ENCODE results near the gene TAF5. TPM values are rescaled to one million over a fixed set of nuclear protein-coding genes. Genes with fewer than 3 reads are reported as not detected.

The TAF5 gene
- total RNA-seq, 2 donors from 2014 or later: 8.4 to 10.1 TPM

- 93 to 100% methylated on average over 3 to 5 of the region's 5 CpGs for WGBS, 2 experiments (ENCODE audit: insufficient coverage in 1 of 2, insufficient read length in 1 of 2)
- no peaks in the 10 kb centered on the region for H3K9me3 ChIP-seq (ENCODE audit: control insufficient read depth, low read length)
- peaks cover 80% of the 10 kb centered on the region for H3K36me3 Mint-ChIP-seq (ENCODE audit: low read depth)
- H3K36me3 ChIP-seq (ENCODE audit: control insufficient read depth, insufficient read depth, low read length): peaks cover 90% of the 10 kb centered on the region
- H3K9ac ChIP-seq (ENCODE audit: extremely low read depth, low read length, poor library complexity, severe bottlenecking): no peak overlapping the region
- no peak for TF ChIP-seq CTCF (conservative IDR thresholded peaks at IDR 0.05)
- H3K4me3 ChIP-seq (ENCODE audit: low read length): no peak overlapping the region
- no peaks in the 10 kb centered on the region for H3K27me3 ChIP-seq (ENCODE audit: control insufficient read depth, insufficient read depth, low read length, poor library complexity, severe bottlenecking)
- DNase-seq: no peak
- no peaks in the 10 kb centered on the region for H3K4me1 ChIP-seq (ENCODE audit: control insufficient read depth, insufficient read depth, low read length)
- no peaks in the 10 kb centered on the region for H3K9me3 Mint-ChIP-seq
- no peaks in the 10 kb centered on the region for H3K27me3 Mint-ChIP-seq (ENCODE audit: insufficient read depth)
- no peak overlapping the region for H3K4me3 Mint-ChIP-seq
- no peak overlapping the region for H3K27ac Mint-ChIP-seq
- H3K4me1 Mint-ChIP-seq: no peaks in the 10 kb centered on the region
- H3K27ac ChIP-seq (ENCODE audit: low read depth, low read length): no peak overlapping the region
These were observed 61.3 kb downstream of the TAF5 start for GRCh38 chr10:103428989-103429643.

GRCh38 chr10:103429647-103430046 lies 61.9 kb downstream of the TAF5 start:
- no peak for DNase-seq
- H3K36me3 Mint-ChIP-seq (ENCODE audit: low read depth): peaks cover 76% of the 10 kb centered on the region
- H3K9me3 Mint-ChIP-seq: no peaks in the 10 kb centered on the region

GRCh38 chr10:103431902-103432301 lies 64.1 kb downstream of the TAF5 start:
- H3K27ac ChIP-seq (ENCODE audit: low read depth, low read length): no peak overlapping the region
- H3K4me1 ChIP-seq (ENCODE audit: control insufficient read depth, insufficient read depth, low read length): no peaks in the 10 kb centered on the region
- no peak for TF ChIP-seq CTCF (conservative IDR thresholded peaks at IDR 0.05)
- H3K4me3 Mint-ChIP-seq: no peak overlapping the region
- 94 to 95% methylated on average over 6 to 8 of the region's 8 CpGs for WGBS, 2 experiments (ENCODE audit: insufficient coverage in 1 of 2, insufficient read length in 1 of 2)
- no peak overlapping the region for H3K27ac Mint-ChIP-seq
- H3K27me3 Mint-ChIP-seq (ENCODE audit: insufficient read depth): no peaks in the 10 kb centered on the region
- H3K27me3 ChIP-seq (ENCODE audit: control insufficient read depth, insufficient read depth, low read length, poor library complexity, severe bottlenecking): no peaks in the 10 kb centered on the region
- no peaks in the 10 kb centered on the region for H3K9me3 ChIP-seq (ENCODE audit: control insufficient read depth, low read length)
- DNase-seq: no peak
- H3K4me3 ChIP-seq (ENCODE audit: low read length): no peak overlapping the region
- H3K4me1 Mint-ChIP-seq: no peaks in the 10 kb centered on the region
- H3K9ac ChIP-seq (ENCODE audit: extremely low read depth, low read length, poor library complexity, severe bottlenecking): no peak overlapping the region
- H3K36me3 Mint-ChIP-seq (ENCODE audit: low read depth): peaks cover 74% of the 10 kb centered on the region
- H3K36me3 ChIP-seq (ENCODE audit: control insufficient read depth, insufficient read depth, low read length): peaks cover 89% of the 10 kb centered on the region
- no peaks in the 10 kb centered on the region for H3K9me3 Mint-ChIP-seq

More at GRCh38 chr10:103429647-103430046, 61.9 kb downstream of the TAF5 start:
- no peaks in the 10 kb centered on the region for H3K4me1 ChIP-seq (ENCODE audit: control insufficient read depth, insufficient read depth, low read length)
- no peak overlapping the region for H3K4me3 Mint-ChIP-seq
- no peak overlapping the region for H3K9ac ChIP-seq (ENCODE audit: extremely low read depth, low read length, poor library complexity, severe bottlenecking)
- H3K27me3 ChIP-seq (ENCODE audit: control insufficient read depth, insufficient read depth, low read length, poor library complexity, severe bottlenecking): no peaks in the 10 kb centered on the region
- no peak overlapping the region for H3K27ac Mint-ChIP-seq
- TF ChIP-seq CTCF (conservative IDR thresholded peaks at IDR 0.05): no peak
- 93 to 98% methylated on average over 5 of the region's 5 CpGs for WGBS, 2 experiments (ENCODE audit: insufficient coverage in 1 of 2, insufficient read length in 1 of 2)
- H3K9me3 ChIP-seq (ENCODE audit: control insufficient read depth, low read length): no peaks in the 10 kb centered on the region
- H3K4me3 ChIP-seq (ENCODE audit: low read length): no peak overlapping the region
- H3K4me1 Mint-ChIP-seq: no peaks in the 10 kb centered on the region
- H3K27me3 Mint-ChIP-seq (ENCODE audit: insufficient read depth): no peaks in the 10 kb centered on the region
- H3K27ac ChIP-seq (ENCODE audit: low read depth, low read length): no peak overlapping the region
- peaks cover 90% of the 10 kb centered on the region for H3K36me3 ChIP-seq (ENCODE audit: control insufficient read depth, insufficient read depth, low read length)
